IMR-90 (cell line): Measurements from ENCODE around the gene DUS1L. TPM values are rescaled to one million over a fixed set of nuclear protein-coding genes. Genes with fewer than 3 reads are reported as not detected.

Experiments
- ATAC-seq: fragments of 200-7000 bp; cut with Tn5 transposase; 2 replicates; pipeline ENCODE4 v1.9.1; 2020; ENCODE audit warnings: low read depth, mild to moderate bottlenecking, moderate library complexity
- BruUV-seq: library from RNA; stranded (reverse); fragments of 400-500 nt; replicated peaks from 2 replicates; lab custom pipeline; 2021; lab: Mats Ljungman, UMichigan
- CTCF ChIA-PET: fragments of 300-600 bp; formaldehyde crosslinking; extraction: SDS; loops from one replicate; lab custom pipeline; 2021; ENCODE audit warnings: antibody characterized with exemption; lab: Yijun Ruan, JAX
- POLR2A ChIA-PET: fragments of 300-600 bp; sonication (Branson Sonifier 250); formaldehyde crosslinking; loops from one replicate; lab custom pipeline; 2022; ENCODE audit warnings: antibody characterized with exemption; ENCODE audit not compliant: unreplicated experiment; lab: Charles Lee
- DNase-seq: peaks from one replicate; pipeline ENCODE4 v3.0.0; 2013
- H2AFZ ChIP-seq: replicated peaks from 2 replicates; pipeline ENCODE3; 2013; ENCODE audit warnings: low read length, mild to moderate bottlenecking; ENCODE audit not compliant: poor library complexity
- H2AK5ac ChIP-seq: 2 replicates; pipeline ENCODE4 v1.6.1; 2013; ENCODE audit warnings: low read depth, low read length, inconsistent platforms
- H2AK9ac ChIP-seq: replicated peaks from 2 replicates; pipeline ENCODE3; 2013; ENCODE audit warnings: mild to moderate bottlenecking, low read depth, low read length, moderate library complexity; ENCODE audit not compliant: poor library complexity
- H2BK120ac ChIP-seq: 2 replicates; pipeline ENCODE4 v1.6.1; 2013; ENCODE audit warnings: low read depth, low read length, inconsistent platforms
- H2BK15ac ChIP-seq: 3 replicates; pipeline ENCODE4 v1.6.1; 2013; ENCODE audit warnings: low read depth, low read length, inconsistent platforms
- H2BK20ac ChIP-seq: 2 replicates; pipeline ENCODE4 v1.6.1; 2013; ENCODE audit warnings: low read depth, mild to moderate bottlenecking, inconsistent platforms, low read length, moderate library complexity
- H2BK5ac ChIP-seq: 2 replicates; pipeline ENCODE4 v1.6.1; 2013; ENCODE audit warnings: mild to moderate bottlenecking, low read depth, low read length, inconsistent platforms; ENCODE audit not compliant: poor library complexity, severe bottlenecking
- H3K14ac ChIP-seq: replicated peaks from 2 replicates; pipeline ENCODE4 v1.6.1; 2013; ENCODE audit warnings: low read depth, low read length, inconsistent platforms
- H3K18ac ChIP-seq: 2 replicates; pipeline ENCODE4 v1.6.1; 2013; ENCODE audit warnings: low read depth, low read length, control low read depth
- H3K23ac ChIP-seq: 2 replicates; pipeline ENCODE4 v1.6.1; 2013; ENCODE audit warnings: low read depth, low read length, inconsistent platforms
- H3K27ac ChIP-seq: 2 replicates; pipeline ENCODE4 v1.5.1; 2013; ENCODE audit warnings: mild to moderate bottlenecking, control low read depth, low read length; ENCODE audit not compliant: insufficient read depth
- H3K27me3 ChIP-seq: 2 replicates; pipeline ENCODE4 v1.6.1; 2013; ENCODE audit warnings: low read length; ENCODE audit not compliant: control insufficient read depth, insufficient read depth
- H3K36me3 ChIP-seq: 2 replicates; pipeline ENCODE4 v1.6.1; 2013; ENCODE audit warnings: low read length, mixed read lengths; ENCODE audit not compliant: control insufficient read depth, insufficient read depth
- H3K4ac ChIP-seq: 2 replicates; pipeline ENCODE4 v1.6.1; 2013; ENCODE audit warnings: low read depth, low read length, inconsistent platforms
- H3K4me1 ChIP-seq: 2 replicates; pipeline ENCODE4 v1.6.1; 2013; ENCODE audit warnings: low read length, mixed read lengths; ENCODE audit not compliant: control insufficient read depth, insufficient read depth
- H3K4me2 ChIP-seq: 2 replicates; pipeline ENCODE4 v1.6.1; 2013; ENCODE audit warnings: low read depth, mild to moderate bottlenecking, control low read depth, low read length, moderate library complexity
- H3K4me3 ChIP-seq: 2 replicates; pipeline ENCODE4 v1.5.1; 2013; ENCODE audit warnings: low read depth, mild to moderate bottlenecking, control low read depth, low read length, moderate library complexity; ENCODE audit not compliant: insufficient read depth
- H3K56ac ChIP-seq: 2 replicates; pipeline ENCODE4 v1.6.1; 2013; ENCODE audit warnings: low read length, inconsistent platforms; ENCODE audit not compliant: insufficient read depth; ENCODE audit errors: extremely low read depth
- H3K79me1 ChIP-seq, 2 experiments: 2 replicates each; pipeline ENCODE4 v1.6.1; 2013; ENCODE audit warnings: low read length in 2 of 2, inconsistent platforms in 1 of 2, low read depth in 1 of 2
- H3K9ac ChIP-seq: 2 replicates; pipeline ENCODE4 v1.6.1; 2013; ENCODE audit warnings: low read depth, low read length, control low read depth
- H3K9me1 ChIP-seq: 2 replicates; pipeline ENCODE4 v1.6.1; 2013; ENCODE audit warnings: low read length, inconsistent platforms; ENCODE audit not compliant: insufficient read depth
- H3K9me3 ChIP-seq: 2 replicates; pipeline ENCODE4 v1.6.1; 2013; ENCODE audit warnings: low read length; ENCODE audit not compliant: control insufficient read depth, insufficient read depth
- H4K20me1 ChIP-seq: 2 replicates; pipeline ENCODE4 v1.6.1; 2013; ENCODE audit warnings: low read length, inconsistent platforms; ENCODE audit not compliant: insufficient read depth
- H4K5ac ChIP-seq: 2 replicates; pipeline ENCODE4 v1.6.1; 2013; ENCODE audit warnings: mild to moderate bottlenecking, low read depth, low read length, control low read depth
- H4K8ac ChIP-seq, 2 experiments: 2 replicates each; pipeline ENCODE4 v1.6.1; 2013; ENCODE audit warnings: low read depth in 2 of 2, low read length in 2 of 2, control low read depth in 1 of 2, inconsistent platforms in 1 of 2
- H4K91ac ChIP-seq: 2 replicates; pipeline ENCODE4 v1.6.1; 2013; ENCODE audit warnings: low read depth, low read length, inconsistent platforms; ENCODE audit not compliant: insufficient read depth
- BHLHE40 ChIP-seq: fragments of 150-350 bp; IDR thresholded peaks from 2 replicates; pipeline ENCODE4 v1.6.1; 2016; ENCODE audit warnings: mild to moderate bottlenecking, low read depth, low read length
- CEBPB ChIP-seq: IDR thresholded peaks from 2 replicates; pipeline ENCODE4 v1.6.1; 2012; ENCODE audit warnings: low read depth, low read length, improper control_type of control experiment
- CHD1 ChIP-seq: IDR thresholded peaks from 2 replicates; pipeline ENCODE4 v1.6.1; 2012; ENCODE audit warnings: low read depth, low read length, improper control_type of control experiment
- CTCF ChIP-seq: conservative IDR thresholded peaks from 2 replicates; pipeline ENCODE4 v1.5.1; 2012; ENCODE audit warnings: mild to moderate bottlenecking, low read depth, low read length, improper control_type of control experiment
- ELK1 ChIP-seq: fragments of 150-350 bp; IDR thresholded peaks from 2 replicates; pipeline ENCODE4 v1.6.1; 2016; ENCODE audit warnings: low read depth, mild to moderate bottlenecking, low read length, moderate library complexity, borderline replicate concordance
- FOS ChIP-seq: fragments of 150-350 bp; IDR thresholded peaks from 2 replicates; pipeline ENCODE4 v1.6.1; 2016; ENCODE audit warnings: low read depth, low read length
- MAFK ChIP-seq: IDR thresholded peaks from 2 replicates; pipeline ENCODE4 v1.6.1; 2012; ENCODE audit warnings: low read depth, low read length, improper control_type of control experiment
- MAZ ChIP-seq: IDR thresholded peaks from 2 replicates; pipeline ENCODE4 v1.6.1; 2012; ENCODE audit warnings: low read depth, mild to moderate bottlenecking, low read length, improper control_type of control experiment, moderate library complexity, borderline replicate concordance
- MXI1 ChIP-seq: IDR thresholded peaks from 2 replicates; pipeline ENCODE4 v1.6.1; 2012; ENCODE audit warnings: low read depth, mild to moderate bottlenecking, low read length, moderate library complexity, borderline replicate concordance
- NFE2L2 ChIP-seq: fragments of 150-350 bp; IDR thresholded peaks from 2 replicates; pipeline ENCODE4 v1.6.1; 2016; ENCODE audit warnings: low read depth, mild to moderate bottlenecking, low read length
- POLR2A ChIP-seq: IDR thresholded peaks from 2 replicates; pipeline ENCODE4 v1.6.1; 2012; ENCODE audit warnings: mild to moderate bottlenecking, low read depth, low read length
- RAD21 ChIP-seq: IDR thresholded peaks from 2 replicates; pipeline ENCODE4 v1.6.1; 2012; ENCODE audit warnings: low read length, improper control_type of control experiment
- RCOR1 ChIP-seq: IDR thresholded peaks from 2 replicates; pipeline ENCODE4 v1.6.1; 2012; ENCODE audit warnings: mild to moderate bottlenecking, low read length, improper control_type of control experiment; ENCODE audit not compliant: insufficient replicate concordance
- RFX5 ChIP-seq: IDR thresholded peaks from 2 replicates; pipeline ENCODE4 v1.8.0; 2012; ENCODE audit warnings: low read depth, mild to moderate bottlenecking, low read length, moderate library complexity
- SMC3 ChIP-seq: fragments of 150-350 bp; IDR thresholded peaks from 2 replicates; pipeline ENCODE4 v1.6.1; 2016; ENCODE audit warnings: low read depth, mild to moderate bottlenecking, antibody characterized with exemption, low read length, moderate library complexity
- WGBS, 2 experiments: methylation state at CpG; one replicate each; pipeline versions ENCODE4 v1.1.5 to v1.1.7; 2013; ENCODE audit warnings: missing lambda C conversion rate in 2 of 2; ENCODE audit not compliant: insufficient read length in 1 of 2; ENCODE audit errors: extremely low coverage in 2 of 2; 5-methylcytosine and 5-hydroxymethylcytosine counted together
- dilution Hi-C: fragments of 300-500 bp; cut with HindIII; formaldehyde crosslinking; loops from one replicate; pipeline ENCODE4 v1.14.3; 2018; ENCODE audit warnings: low sequenced_read_pairs; ENCODE audit not compliant: unreplicated experiment
- in situ Hi-C: fragments of 300-500 bp; cut with MboI; formaldehyde crosslinking; loops from 3 replicates; pipeline ENCODE4 v1.14.3; 2019; ENCODE audit warnings: low sequenced_read_pairs, inconsistent platforms, mixed read lengths
- intact Hi-C: fragments of 100-400 bp; cut with micrococcal nuclease; formaldehyde crosslinking; loops from 2 replicates; pipeline ENCODE4 v1.10.0; 2022
- polyA plus RNA-seq, 3 experiments: library from polyadenylated mRNA; depleted of rRNA; stranded (reverse); fragments of >200 nt; gene quantifications; 2 replicates each; pipeline ENCODE4 v1.2.3, GENCODE V29; 2012; ENCODE audit warnings: low replicate concordance in 1 of 3
- total RNA-seq: library from RNA; depleted of rRNA; stranded (reverse); fragments of >200 nt; gene quantifications from 2 replicates; pipeline ENCODE4 v1.2.3, GENCODE V29; 2012
- TF ChIP-seq, protein P1 (sequence below): fragments of 150-350 bp; IDR thresholded peaks from 2 replicates; pipeline ENCODE4 v1.6.1; 2017; ENCODE audit warnings: mild to moderate bottlenecking, antibody characterized with exemption, low read length, low read depth

Gene DUS1L
- total and polyA plus RNA-seq, 2 of the 4 experiments (the other 2 are of a cell fraction), result 29.0 to 76.9 TPM

DNA sequence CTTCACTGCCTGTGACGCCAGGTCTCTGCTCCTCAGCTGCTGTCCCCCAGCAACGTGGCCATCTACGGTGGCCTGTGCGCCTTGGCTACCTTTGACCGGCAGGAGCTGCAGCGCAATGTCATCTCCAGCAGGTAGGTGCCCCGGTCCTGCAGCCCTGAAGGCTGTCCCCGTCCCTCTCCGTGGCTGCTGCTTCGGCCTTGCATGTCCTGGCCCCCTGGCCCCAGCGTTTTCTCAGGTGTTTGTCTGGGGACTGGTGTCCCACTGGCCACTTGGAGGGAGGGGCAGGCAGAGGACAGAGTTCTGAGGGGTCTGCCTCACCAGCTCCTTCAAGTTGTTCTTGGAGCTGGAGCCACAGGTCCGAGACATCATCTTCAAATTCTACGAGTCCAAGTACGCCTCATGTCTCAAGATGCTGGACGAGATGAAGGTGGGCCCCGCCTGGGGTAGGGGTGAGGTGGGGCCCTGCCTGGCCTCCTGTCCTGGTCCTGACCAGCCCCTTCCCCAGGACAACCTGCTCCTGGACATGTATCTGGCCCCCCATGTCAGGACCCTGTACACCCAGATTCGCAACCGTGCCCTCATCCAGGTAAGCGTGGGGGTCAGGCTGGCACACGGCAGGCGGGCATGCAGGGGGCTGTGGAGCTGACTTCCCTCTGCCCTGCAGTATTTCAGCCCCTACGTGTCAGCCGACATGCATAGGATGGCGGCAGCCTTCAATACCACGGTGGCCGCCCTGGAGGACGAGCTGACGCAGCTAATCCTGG, 9.5 kb downstream of the DUS1L start:
- H3K36me3 ChIP-seq, result peaks cover 64% of the 10 kb centered on the region
- no peak for TF ChIP-seq POLR2A
- TF ChIP-seq RCOR1, result no peak
- TF ChIP-seq CEBPB, result no peak
- no peak for TF ChIP-seq MXI1
- no peak for TF ChIP-seq FOS
- TF ChIP-seq ELK1, result no peak
- no peak for TF ChIP-seq RAD21
- no peak for TF ChIP-seq NFE2L2
- TF ChIP-seq CTCF, result no peak
- TF ChIP-seq, protein P1, sequence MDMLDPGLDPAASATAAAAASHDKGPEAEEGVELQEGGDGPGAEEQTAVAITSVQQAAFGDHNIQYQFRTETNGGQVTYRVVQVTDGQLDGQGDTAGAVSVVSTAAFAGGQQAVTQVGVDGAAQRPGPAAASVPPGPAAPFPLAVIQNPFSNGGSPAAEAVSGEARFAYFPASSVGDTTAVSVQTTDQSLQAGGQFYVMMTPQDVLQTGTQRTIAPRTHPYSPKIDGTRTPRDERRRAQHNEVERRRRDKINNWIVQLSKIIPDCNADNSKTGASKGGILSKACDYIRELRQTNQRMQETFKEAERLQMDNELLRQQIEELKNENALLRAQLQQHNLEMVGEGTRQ, result no peak
- TF ChIP-seq BHLHE40, result no peak
- no peak for TF ChIP-seq RFX5
- TF ChIP-seq SMC3, result no peak
- TF ChIP-seq MAFK, result no peak
- no peak for TF ChIP-seq MAZ
- TF ChIP-seq CHD1, result no peak
- peaks cover 4% of the 10 kb centered on the region for H4K20me1 ChIP-seq
- H3K9me1 ChIP-seq, result no peaks in the 10 kb centered on the region
- H2AK5ac ChIP-seq, result no peak overlapping the region
- no peak overlapping the region for H3K27ac ChIP-seq
- H2BK15ac ChIP-seq, result no peak overlapping the region
- no peak overlapping the region for H3K18ac ChIP-seq
- H2AFZ ChIP-seq, result no peak overlapping the region
- ChIA-PET POLR2A (no interaction called here), CTCF (no interaction called here)
- H3K56ac ChIP-seq, result no peak overlapping the region
- no TSS peak for BruUV-seq
- no peaks in the 10 kb centered on the region for H3K9me3 ChIP-seq
- H2BK20ac ChIP-seq, result no peak overlapping the region
- intact Hi-C loops (no loop called here), in situ Hi-C loops (no loop called here), dilution Hi-C loops (no loop called here)
- no peak overlapping the region for H3K4me3 ChIP-seq
- no peak overlapping the region for H2BK120ac ChIP-seq
- H3K79me1 ChIP-seq, result peaks cover 6 to 29% of the 10 kb centered on the region in 2 experiments
- H3K4me2 ChIP-seq, result no peak overlapping the region
- no peak overlapping the region for H4K5ac ChIP-seq
- no peaks in the 10 kb centered on the region for H3K27me3 ChIP-seq
- no peak overlapping the region for H3K9ac ChIP-seq
- DNase-seq (no peak), ATAC-seq (no peak)
- H2AK9ac ChIP-seq, result no peak overlapping the region
- H4K8ac ChIP-seq, result no peak overlapping the region
- H3K4me1 ChIP-seq, result peaks cover 9% of the 10 kb centered on the region; the same call in 1 of the 2 replicates
- no peak overlapping the region for H4K91ac ChIP-seq
- no peak overlapping the region for H3K23ac ChIP-seq
- H3K4ac ChIP-seq, result no peak overlapping the region
- no peak overlapping the region for H2BK5ac ChIP-seq
- whole genome bisulfite sequencing, 2 experiments, result 94% methylated on average over 19 of the region's 28 CpGs; no CpG with 5 or more reads in 1 of the 2 experiments
- no peak overlapping the region for H3K14ac ChIP-seq
